ENCODE results near the gene TFPI. TPM values are rescaled to one million over a fixed set of nuclear protein-coding genes. Genes with fewer than 3 reads are reported as not detected.

Gene TFPI
- total and polyA plus RNA-seq, 2 of the 8 experiments (the other 6 are each of a cell fraction or from before 2014, with no cell fraction given): 2.0 to 7.1 TPM

DNA sequence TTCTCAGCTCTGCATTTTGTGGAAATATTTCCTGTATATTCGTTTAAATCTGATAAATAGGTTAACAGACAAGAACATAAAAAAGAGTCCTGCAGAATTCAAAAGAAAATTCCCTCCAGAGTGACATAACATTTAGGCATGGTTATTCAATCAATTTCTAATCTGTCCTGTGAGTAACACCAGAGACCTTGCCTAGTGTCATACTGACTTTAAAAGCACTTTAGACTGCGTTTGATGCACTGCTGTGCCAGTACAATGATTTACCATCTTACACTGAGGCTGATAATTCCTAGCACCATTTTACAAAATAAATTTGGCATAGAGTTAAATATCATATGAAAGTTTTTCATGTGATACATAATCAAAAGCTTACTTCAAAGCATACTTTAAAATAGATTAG lies 70.7 kb downstream of the TFPI start:
- FAIRE-seq (no peak), DNase-seq (ENCODE audit: low read depth in 1 of 2, low spot score in 2 of 2) (no peak)
- Histone ChIP-seq H3K4me3 (ENCODE audit: extremely low read depth in 1 of 4, insufficient read depth in 2 of 4, low read depth in 3 of 4, low read length in 4 of 4) (no peak overlapping the region), H3K27me3 (replicated peaks in 1 of 4; ENCODE audit: control insufficient read depth in 3 of 4, extremely low read depth in 1 of 4, insufficient read depth in 3 of 4, low read length in 3 of 4) (no peaks in the 10 kb centered on the region), H2BK5ac (ENCODE audit: low read depth, low read length) (no peak overlapping the region), H2BK120ac (replicated peaks; ENCODE audit: low read depth, low read length) (no peak overlapping the region), H4K8ac (ENCODE audit: extremely low read depth, insufficient read depth, low read length) (no peak overlapping the region), H2AFZ (ENCODE audit: low read length) (no peak overlapping the region), H3K4me1 (replicated peaks in 1 of 4; ENCODE audit: control insufficient read depth in 3 of 4, insufficient read depth in 4 of 4, low read length in 3 of 4) (no peaks in the 10 kb centered on the region), H3K23ac (ENCODE audit: insufficient read length) (no peak overlapping the region), H3K79me2 (ENCODE audit: control insufficient read depth in 1 of 2, insufficient read depth in 2 of 2, low read length in 2 of 2) (no peaks in the 10 kb centered on the region), H3K4ac (replicated peaks; ENCODE audit: insufficient read length, low read depth, low read length) (no peak overlapping the region), H2BK15ac (ENCODE audit: low read length) (no peak overlapping the region), H3K36me3 (ENCODE audit: control insufficient read depth in 2 of 4, insufficient read depth in 4 of 4, low read length in 3 of 4) (no peaks in the 10 kb centered on the region), H3K79me1 (ENCODE audit: low read depth, low read length) (no peaks in the 10 kb centered on the region), H3K9me3 (ENCODE audit: insufficient read depth in 2 of 2, low read depth in 1 of 2, low read length in 1 of 2) (no peaks in the 10 kb centered on the region), H4K20me1 (replicated peaks in 1 of 2; ENCODE audit: control insufficient read depth in 1 of 2, insufficient read depth in 2 of 2, low read length in 2 of 2) (no peaks in the 10 kb centered on the region), H2AK5ac (ENCODE audit: low read depth, low read length) (no peak overlapping the region), H3K18ac (ENCODE audit: extremely low read depth, low read length) (no peak overlapping the region), H3K27ac (ENCODE audit: low read depth, low read length) (no peak overlapping the region), H2BK12ac (ENCODE audit: low read depth, low read length) (no peak overlapping the region), H3K56ac (replicated peaks; ENCODE audit: insufficient read length, low read depth, low read length) (no peak overlapping the region), H3K9ac (replicated peaks in 1 of 4; ENCODE audit: extremely low read depth in 1 of 4, low read depth in 3 of 4, low read length in 3 of 4) (no peak overlapping the region), H2BK20ac (ENCODE audit: low read length) (no peak overlapping the region), H4K91ac (replicated peaks; ENCODE audit: insufficient read length, low read length) (no peak overlapping the region), H3K23me2 (ENCODE audit: low read depth, low read length) (no peaks in the 10 kb centered on the region), H3K14ac (ENCODE audit: insufficient read length) (no peak overlapping the region), H4K5ac (ENCODE audit: insufficient read length, low read depth, low read length) (no peak overlapping the region), H3K4me2 (ENCODE audit: insufficient read depth in 1 of 2, low read depth in 2 of 2, low read length in 2 of 2) (no peak overlapping the region)
- ChIA-PET POLR2A (ENCODE audit: partially characterized antibody) (no interaction called here), CTCF (ENCODE audit: partially characterized antibody) (interaction anchor here (0.6 to 1.1 kb wide), 2 partner anchors 11 to 580 kb away, joined by 3 read pairs; no protein-coding TSS in a partner anchor)
- WGBS, 2 experiments (ENCODE audit: extremely low coverage in 1 of 2, insufficient coverage in 1 of 2, insufficient read length in 1 of 2, insufficient replicate concordance in 2 of 2, low coverage in 1 of 2, low lambda C conversion rate in 2 of 2, missing lambda C conversion rate in 1 of 2): 36% methylated on average over 2 of the region's 2 CpGs; no CpG with 5 or more reads in 1 of the 2 experiments
- TF ChIP-seq TEAD4 (IDR thresholded peaks at IDR 0.05; ENCODE audit: low read depth, low read length) (no peak), RBBP5 (IDR thresholded peaks at IDR 0.05; ENCODE audit: borderline replicate concordance, low read depth, low read length) (no peak), KDM1A (IDR thresholded peaks at IDR 0.05; ENCODE audit: borderline replicate concordance, low read length) (no peak), TBP (IDR thresholded peaks at IDR 0.05; ENCODE audit: low read depth, low read length) (no peak), CHD1 (IDR thresholded peaks at IDR 0.05; ENCODE audit: low read depth, low read length) (no peak), BCL11A (IDR thresholded peaks at IDR 0.05; ENCODE audit: low read depth in 2 of 2, low read length in 2 of 2) (no peak), CBX5 (IDR thresholded peaks at IDR 0.05; ENCODE audit: low read depth, low read length) (no peak), CEBPB (IDR thresholded peaks at IDR 0.05; ENCODE audit: low read depth, low read length) (no peak), RFX5 (IDR thresholded peaks at IDR 0.05; ENCODE audit: borderline replicate concordance, low read depth, low read length) (no peak)
